H1 (cell line): ENCODE measurements around the gene C21orf91. TPM values are rescaled to one million over a fixed set of nuclear protein-coding genes. Genes with fewer than 3 reads are reported as not detected.

Experiments used
- CHD1 ChIP-seq: IDR thresholded peaks from 2 replicates; pipeline ENCODE4 v1.6.1; 2012; ENCODE audit warnings: low read depth, low read length, improper control_type of control experiment
- MAFK ChIP-seq: IDR thresholded peaks from 2 replicates; pipeline ENCODE4 v1.6.1; 2012; ENCODE audit warnings: low read depth, mild to moderate bottlenecking, improper control_type of control experiment, low read length
- SIRT6 ChIP-seq: IDR thresholded peaks from one replicate; pipeline ENCODE4 v1.7.1; 2012; ENCODE audit warnings: low read length, inconsistent platforms
- SIX5 ChIP-seq: IDR thresholded peaks from 2 replicates; pipeline ENCODE4 v1.6.1; 2011; ENCODE audit warnings: mild to moderate bottlenecking, low read depth, low read length
- SP4 ChIP-seq: IDR thresholded peaks from 2 replicates; pipeline ENCODE4 v1.6.1; 2012; ENCODE audit warnings: low read length, inconsistent platforms
- SRF ChIP-seq: IDR thresholded peaks from 2 replicates; pipeline ENCODE4 v1.6.1; 2011; ENCODE audit warnings: mild to moderate bottlenecking, low read depth, low read length, moderate library complexity
- polyA plus RNA-seq, 7 experiments: library from polyadenylated mRNA; depleted of rRNA in 3 of 7; stranded (reverse) in 5 of 7; unstranded in 2 of 7; fragments of >200 nt in 5 of 7; fragments of 200-250 nt in 2 of 7; gene quantifications; 1 replicate in 5 of 7; 2 replicates in 1 of 7; 4 replicates in 1 of 7; pipeline versions ENCODE4 v1.2.1 to v1.2.3, GENCODE V29; 2011 to 2013; ENCODE audit warnings: missing spikeins in 2 of 7, mixed read lengths in 2 of 7
- total RNA-seq: library from RNA; stranded (reverse); fragmentation: NEBNext Ultra II Directional; extraction: Animal tissue kit (Norgen Biotek cat#: 25700); gene quantifications from 2 replicates; pipeline ENCODE4 v1.2.1, GENCODE V29; 2021
- TF ChIP-seq, protein P1 (sequence below): IDR thresholded peaks from 2 replicates; pipeline ENCODE4 v1.6.1; 2011; ENCODE audit warnings: low read length, improper control_type of control experiment
- TF ChIP-seq, protein P2 (sequence below): IDR thresholded peaks from 2 replicates; pipeline ENCODE4 v1.6.1; 2012; ENCODE audit warnings: inconsistent platforms

Gene C21orf91
- total and polyA plus RNA-seq, 2 of the 8 experiments (the other 6 are each of a cell fraction or from before 2014, with no cell fraction given): 4.9 to 33.6 TPM

DNA sequence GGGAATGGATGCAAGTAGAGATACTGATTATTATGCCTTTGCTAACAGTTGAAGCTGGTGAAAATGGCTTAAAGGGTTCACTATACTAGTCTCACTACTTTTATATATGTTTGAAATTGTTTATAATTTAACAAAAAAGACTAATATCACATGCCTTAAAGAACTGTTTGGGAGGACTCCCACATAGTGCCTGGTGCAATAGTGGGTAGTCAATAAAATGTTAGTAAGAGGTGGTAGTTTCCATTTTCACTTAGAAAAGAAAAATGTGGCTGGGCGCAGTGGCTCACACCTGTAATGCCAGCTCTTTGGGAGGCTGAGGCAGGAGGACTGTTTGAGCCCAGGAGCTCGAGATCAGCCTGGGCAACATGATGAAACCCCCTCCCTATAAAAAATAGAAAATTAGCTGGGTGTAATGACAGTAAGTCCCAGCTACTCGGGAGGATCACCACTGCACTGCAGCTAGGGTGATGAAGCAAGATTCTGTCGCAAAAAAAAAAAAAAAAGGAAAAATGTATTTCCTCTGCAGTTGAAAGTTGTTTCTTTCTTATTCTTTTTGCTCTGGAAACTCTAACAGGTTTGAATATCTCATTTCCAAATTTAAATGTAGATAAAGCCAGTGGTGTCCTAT is 24.5 kb downstream of the C21orf91 start (continued):
- TF ChIP-seq SP4 (no peak), MAFK (no peak), CHD1 (no peak), SIX5 (no peak), SRF (no peak), SIRT6 (no peak)
- TF ChIP-seq, protein P1, sequence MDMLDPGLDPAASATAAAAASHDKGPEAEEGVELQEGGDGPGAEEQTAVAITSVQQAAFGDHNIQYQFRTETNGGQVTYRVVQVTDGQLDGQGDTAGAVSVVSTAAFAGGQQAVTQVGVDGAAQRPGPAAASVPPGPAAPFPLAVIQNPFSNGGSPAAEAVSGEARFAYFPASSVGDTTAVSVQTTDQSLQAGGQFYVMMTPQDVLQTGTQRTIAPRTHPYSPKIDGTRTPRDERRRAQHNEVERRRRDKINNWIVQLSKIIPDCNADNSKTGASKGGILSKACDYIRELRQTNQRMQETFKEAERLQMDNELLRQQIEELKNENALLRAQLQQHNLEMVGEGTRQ: no peak
- TF ChIP-seq, protein P2, sequence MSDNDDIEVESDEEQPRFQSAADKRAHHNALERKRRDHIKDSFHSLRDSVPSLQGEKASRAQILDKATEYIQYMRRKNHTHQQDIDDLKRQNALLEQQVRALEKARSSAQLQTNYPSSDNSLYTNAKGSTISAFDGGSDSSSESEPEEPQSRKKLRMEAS: no peak
